COLO668 (cell line): Measurements from ENCODE around the gene TTL.
"Not testable (repeated sequence)": the region's sequence is repeated elsewhere in the genome, so short reads cannot be mapped to it uniquely, and the experiment has no call there.

Experiments used
- DNase-seq: peaks from one replicate; lab custom pipeline; 2025; ENCODE audit not compliant: unreplicated experiment; lab: John Stamatoyannopoulos, UW

Gene TTL

DNA sequence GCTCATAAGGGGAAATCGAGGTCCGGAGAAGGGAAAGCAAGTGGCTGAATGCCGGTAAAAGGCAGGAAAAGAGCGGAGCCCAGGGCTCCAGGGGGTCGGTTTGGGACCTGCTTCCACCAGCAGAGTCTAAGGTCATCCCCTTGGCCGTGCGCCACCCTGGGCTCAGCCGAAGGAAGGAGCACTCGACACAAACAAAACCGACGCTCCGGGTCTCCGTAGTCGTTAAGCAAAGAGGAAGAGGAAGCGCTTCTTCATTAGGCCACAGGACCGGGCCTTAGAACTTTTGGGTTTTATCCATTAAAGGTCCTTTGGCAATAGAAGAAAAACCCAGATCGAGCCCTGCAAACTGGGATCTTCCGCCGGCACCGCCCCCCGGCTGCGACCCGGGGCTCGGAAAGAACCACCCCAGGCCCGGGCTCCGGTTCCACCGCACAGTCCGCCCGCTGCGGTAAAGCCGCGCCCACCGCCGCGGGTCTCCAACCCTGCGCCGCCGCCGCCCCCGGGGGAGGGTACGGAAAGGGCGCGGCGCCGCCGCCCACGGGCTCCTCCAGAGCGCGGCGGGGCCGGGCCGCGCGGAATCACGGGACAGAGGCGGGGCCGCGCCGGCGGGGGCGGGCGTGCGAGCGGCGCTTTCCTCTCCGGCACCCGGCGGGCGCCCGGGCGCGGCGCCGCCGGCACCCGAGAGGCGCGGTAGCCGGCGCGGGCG lies at the start of gene TTL:
Gene TTL, plus strand, starts transcription at position 629 of the 706 bp plus-strand sequence. CDS start 189 bp downstream, outside the sequence.
- peak; percentile 87 for DNase-seq

DNA sequence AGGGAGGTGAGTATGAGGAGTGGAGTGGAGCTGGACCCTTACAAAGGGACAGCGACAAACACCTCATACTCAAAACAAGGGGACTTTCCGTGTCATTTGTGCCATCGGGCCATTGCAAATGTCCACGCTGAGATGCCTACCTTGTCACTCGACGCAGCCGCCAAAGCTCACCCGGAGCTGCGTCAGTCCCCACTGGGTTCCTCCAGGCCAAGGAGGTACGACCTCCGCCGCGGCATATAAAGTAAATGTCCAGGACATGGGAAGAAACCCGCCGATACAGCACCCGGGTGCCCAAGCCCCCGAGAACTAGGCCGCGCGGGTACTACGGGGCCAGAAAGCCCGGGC lies 49.6 kb upstream of the TTL start:
- DNase-seq = not testable (repeated sequence)

DNA sequence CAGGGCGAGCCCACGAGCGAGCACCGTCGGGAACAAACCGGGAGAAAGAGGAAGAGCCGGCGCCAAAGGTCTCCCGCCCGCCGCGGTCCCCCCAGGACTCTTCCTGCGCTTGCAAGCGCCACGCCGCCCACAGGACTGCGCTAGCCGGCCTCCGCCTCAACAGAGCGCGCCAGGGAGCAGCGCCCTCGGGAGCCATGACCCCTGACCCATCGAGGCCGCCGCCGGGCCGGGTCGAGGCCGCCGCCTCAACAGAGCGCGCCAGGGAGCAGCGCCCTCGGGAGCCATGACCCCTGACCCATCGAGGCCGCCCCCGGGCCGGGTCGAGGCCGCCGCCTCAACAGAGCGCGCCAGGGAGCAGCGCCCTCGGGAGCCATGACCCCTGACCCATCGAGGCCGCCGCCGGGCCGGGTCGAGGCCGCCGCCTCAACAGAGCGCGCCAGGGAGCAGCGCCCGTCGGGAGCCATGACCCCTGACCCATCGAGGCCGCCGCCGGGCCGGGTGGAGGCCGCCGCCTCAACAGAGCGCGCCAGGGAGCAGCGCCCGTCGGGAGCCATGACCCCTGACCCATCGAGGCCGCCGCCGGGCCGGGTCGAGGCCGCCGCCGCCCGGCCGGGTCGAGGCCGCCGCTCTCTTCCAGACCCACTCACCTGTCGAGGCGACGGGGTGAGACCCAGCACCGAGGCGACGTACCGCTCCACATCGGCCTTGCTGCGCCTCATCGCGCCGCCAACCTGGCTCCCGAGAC lies 49.0 kb upstream of the TTL start:
- not testable (repeated sequence) for DNase-seq

- not testable (repeated sequence) for DNase-seq
Observed at GRCh38 chr2:112433480-112433879, 48.5 kb upstream of the TTL start, which contains the start of gene RGPD8. Gene RGPD8 (minus strand): TSS chr2:112433645. CDS start chr2:112433453, 192 bp downstream.

DNA sequence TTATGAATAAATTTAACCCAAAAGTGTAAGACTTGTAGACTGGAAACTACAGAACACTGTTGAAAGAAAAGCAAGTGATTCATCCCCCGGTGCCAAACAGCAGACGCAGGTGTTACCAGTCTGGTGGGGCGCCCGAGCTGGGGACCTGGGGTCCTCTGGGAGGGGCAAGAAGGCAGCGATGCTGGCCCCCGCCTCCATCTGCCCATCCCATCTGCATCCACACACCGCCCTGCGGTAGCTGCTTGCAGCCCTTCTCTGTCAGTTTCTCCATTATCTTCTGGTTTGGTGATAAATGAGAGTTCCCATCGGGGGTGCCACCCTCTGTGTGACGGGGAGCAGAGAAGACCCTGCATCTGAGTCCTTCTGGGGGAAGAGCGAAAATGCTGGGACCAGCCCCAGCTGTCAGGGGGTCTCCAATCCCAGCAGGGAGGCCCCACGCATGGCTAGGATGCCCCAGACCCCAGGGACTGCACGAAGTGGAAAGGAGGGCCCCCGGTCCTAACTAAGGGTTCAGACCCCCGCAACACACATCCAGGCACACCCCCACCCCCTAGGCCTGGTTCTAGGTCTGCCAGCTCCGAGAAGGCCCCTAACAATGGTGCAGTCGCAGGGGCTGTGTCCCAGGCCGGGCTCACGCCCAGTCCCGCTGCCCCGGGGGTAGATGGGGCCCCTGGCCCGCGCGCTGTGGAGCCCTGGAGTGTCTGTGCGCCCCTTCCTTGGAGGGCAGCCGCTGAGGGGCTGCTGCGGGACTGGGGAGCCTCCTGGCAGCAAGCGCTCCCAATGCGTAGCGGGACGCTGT lies 47.8 kb upstream of the TTL start:
- no peak for DNase-seq

DNA sequence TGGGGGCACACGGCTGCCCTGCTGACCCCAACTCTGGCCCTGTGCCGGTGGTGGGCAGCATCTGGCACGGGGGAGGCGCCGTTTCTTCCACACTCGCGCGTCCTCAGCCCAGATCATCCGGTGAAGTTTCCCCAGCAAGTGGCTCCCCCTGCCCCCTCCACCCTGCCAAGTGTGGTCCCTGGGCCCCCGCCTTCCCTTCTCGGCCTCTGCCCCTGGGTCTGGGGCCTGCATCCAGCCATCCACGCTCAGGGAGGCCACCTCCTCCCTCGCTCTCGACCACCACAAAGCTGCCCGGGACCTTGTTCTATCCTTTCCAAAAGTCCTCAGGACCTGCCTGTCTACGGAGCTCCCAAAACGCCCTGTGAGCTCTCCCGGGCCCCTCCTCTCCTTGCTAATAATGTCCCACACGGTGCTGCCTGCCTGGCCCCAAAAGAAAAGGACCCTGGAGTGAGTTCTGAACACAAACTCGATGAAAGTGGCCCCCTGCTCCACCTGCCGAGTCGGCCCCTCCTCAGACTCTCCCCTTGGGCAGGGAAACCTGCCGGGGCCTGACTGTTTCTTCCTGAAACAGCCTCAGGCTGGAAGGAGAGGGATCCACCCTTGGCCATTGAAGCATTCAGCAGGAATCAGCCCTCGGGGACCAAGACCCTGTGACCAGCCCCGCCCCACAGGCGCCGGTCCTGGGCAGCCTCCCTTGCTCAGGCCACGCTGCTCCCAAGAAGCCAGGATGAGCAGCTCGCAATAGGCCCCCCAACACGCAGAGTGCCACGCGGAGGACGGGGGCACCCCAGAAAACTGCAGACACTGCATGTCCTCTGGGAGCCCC lies 46.9 kb upstream of the TTL start:
- not testable (repeated sequence) for DNase-seq

- not testable (repeated sequence) for DNase-seq
Observed at GRCh38 chr2:112435716-112436431, 46.1 kb upstream of the TTL start.

DNA sequence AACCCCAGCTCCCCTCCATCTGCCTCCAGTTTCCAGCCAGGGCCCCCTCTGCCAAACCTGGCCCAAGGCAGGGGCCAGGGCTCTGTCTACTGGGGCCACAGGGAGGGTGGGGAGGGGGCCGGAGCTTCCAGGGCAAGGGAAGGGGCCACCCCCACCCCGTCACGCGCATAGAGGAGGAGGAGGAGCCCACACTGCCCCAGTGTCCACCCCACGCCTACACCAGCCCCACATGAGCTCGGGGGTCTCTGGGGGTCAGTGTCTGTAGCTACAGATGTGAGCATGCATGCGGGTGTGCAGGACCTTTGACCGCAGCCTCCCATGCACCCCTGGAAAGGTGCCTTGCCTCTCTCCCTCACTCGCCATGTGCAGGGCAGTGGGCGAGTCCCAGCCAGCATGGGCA lies 45.0 kb upstream of the TTL start:
- not testable (repeated sequence) for DNase-seq

- not testable (repeated sequence) for DNase-seq
Observed at GRCh38 chr2:112437405-112437831, 44.5 kb upstream of the TTL start.

GRCh38 chr2:112438603-112439261 lies 43.2 kb upstream of the TTL start:
- not testable (repeated sequence) for DNase-seq

DNA sequence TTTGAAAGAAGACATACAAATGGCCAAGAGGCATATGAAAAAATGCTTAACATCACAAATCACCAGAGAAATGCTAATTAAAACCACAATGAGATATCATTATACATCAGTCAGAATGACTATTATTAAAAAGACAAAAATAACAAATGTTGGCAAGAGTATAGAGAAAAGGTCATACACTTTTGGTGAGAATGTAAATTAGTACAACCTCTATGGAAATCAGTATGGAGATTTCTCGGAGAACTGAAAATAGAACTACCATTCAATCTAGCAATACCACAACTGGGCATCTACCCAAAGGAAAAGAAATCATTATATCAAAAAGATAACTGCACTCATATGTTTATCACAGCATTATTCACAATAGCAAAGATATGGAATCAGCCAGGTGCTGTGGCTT lies 37.7 kb upstream of the TTL start:
- DNase-seq = not testable (repeated sequence)

DNA sequence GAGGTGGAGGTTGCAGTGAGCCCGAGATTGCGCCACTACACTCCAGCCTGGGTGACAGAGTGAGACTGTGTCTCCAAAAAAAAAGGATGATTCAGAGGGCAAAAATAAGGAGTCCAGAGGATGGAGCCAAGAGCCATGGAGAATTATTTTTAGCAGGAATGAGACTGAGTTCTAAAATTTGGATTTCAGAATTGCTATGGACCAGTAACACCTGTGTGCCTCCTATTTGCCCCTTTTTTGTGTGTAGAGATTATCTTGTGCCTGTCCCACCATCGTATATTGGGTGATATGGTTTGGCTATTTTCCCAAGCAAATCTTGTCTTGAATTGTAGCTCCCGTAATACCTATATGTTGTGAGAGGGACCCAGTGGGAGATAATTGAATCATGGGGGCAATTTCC lies 32.1 kb upstream of the TTL start:
- no peak for DNase-seq

GRCh38 chr2:112451317-112451716 lies 30.6 kb upstream of the TTL start:
- DNase-seq = no peak

DNA sequence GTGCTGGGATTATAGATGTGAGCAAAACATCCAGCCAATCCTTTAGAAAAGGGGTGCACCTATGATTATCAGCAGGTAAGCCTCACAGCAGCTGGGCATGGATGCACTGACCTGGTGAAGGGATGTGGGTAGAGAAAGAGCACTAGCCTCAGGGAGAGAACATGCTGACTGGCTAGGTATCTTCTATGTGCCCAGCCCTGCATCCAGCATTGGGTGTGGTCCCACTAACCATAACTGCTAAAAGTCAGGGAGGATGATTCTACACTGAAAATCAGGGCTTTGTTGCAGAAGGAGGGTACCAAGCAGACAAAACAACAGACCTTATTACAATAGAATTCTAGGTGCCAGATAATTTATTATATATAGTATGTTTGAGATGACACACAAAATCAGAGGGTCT lies 27.4 kb upstream of the TTL start:
- no peak for DNase-seq

DNA sequence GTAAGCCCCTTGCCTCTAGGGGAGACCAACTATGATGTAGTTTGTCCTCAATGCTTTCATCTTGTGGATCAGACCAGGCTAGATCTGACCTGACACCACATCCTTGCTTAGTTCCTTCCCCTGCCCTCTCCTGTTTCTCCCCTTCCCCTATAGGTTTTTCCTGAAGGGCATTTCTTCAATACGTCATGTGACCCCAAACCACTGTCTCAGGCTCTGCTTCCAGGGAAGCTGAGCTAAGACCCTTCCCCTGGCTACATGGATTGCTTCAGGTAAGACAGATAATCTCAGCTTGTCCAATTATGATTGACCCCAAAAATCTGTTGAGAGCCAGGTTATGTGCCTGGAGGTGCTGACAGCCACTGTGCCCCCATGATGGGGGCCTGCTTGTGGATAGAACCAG lies 22.6 kb upstream of the TTL start:
- no peak for DNase-seq

DNA sequence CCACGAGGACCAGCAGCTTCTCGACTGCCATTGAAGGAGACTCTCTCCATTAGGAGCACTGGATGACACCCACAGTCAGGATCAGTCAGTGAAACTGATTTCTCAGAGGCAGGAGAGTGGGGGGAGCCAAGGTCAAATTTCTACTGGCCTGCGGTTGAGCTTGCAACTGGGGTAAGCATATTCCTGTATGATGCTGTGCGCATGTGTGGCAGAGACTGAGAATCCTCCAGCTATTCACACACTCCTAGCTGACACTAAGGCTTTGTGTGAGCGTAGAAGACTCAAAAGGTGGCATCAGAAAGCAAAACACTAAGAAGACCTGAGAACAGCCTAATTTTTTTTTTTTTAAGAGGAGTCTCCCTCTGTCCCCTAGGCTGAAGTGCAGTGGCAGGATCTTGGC lies 19.8 kb upstream of the TTL start:
- no peak for DNase-seq

GRCh38 chr2:112463256-112463655 lies 18.7 kb upstream of the TTL start:
- no peak for DNase-seq

DNA sequence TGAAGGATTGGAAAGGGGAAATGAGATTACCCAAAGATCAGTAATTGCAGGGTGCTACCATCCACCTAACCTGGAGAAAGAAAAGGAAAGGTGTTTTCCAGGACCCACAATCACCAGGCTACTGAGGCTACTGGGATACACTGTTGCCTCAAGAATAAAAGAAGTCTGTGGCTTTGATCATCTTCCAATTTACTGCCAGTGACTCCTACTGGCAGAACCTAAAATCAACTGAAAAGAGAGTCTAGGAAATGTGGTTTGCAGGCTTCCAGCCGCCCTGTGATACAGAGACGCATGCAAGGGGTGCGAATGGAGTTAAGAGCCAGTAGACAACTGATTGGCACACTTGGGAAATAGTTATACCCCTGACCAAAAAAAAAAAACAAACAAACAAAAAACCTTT lies 16.6 kb upstream of the TTL start:
- no peak for DNase-seq

DNA sequence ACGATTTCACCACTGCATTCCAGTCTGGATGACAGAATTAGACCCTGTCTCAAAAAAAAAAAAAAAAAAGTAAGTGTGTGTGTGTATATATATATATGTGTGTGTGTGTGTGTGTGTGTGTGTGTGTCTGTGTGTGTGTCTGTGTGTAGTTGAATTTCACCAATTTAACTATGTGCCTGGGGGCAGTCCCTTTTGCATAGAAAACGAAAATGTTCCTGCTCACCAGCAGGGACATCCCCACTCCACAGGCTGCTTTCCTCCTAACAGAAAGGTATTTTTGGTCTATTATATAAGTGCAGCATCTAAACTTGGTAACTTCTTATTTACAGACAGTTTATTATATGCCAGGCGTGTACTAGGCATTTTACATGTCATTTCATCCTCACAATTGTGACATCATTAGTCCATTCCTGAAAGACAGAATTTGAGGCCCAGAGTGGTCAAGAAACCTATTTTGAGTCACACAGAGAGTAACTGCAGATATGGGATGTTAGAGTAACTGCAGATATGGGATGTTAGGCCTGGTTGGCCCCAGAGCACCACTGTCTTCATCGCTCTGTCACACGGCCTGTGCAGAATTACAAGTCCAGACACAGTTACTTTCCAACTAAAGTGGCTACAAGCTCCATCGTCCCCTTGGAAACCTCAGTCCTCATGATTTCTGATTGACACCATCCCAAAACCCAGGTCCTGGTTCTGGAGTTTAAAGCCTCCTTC lies 9.3 kb upstream of the TTL start:
- no peak for DNase-seq
